Left cardiac atrium (tissue), 4 donors: ENCODE data around the gene PLIN5. TPM values are rescaled to one million over a fixed set of nuclear protein-coding genes. Genes with fewer than 3 reads are reported as not detected.

ENCODE experiments used
- ATAC-seq, 2 donors: fragments of 200-7000 bp; cut with Tn5 transposase; one replicate each; pipeline ENCODE4 v1.9.1; 2020; ENCODE audit warnings: mild to moderate bottlenecking in 2 of 2, moderate library complexity in 2 of 2
- DNase-seq: peaks from one replicate; pipeline ENCODE4 v3.0.0-alpha.2; 2020
- intact Hi-C, 2 donors: fragments of 100-400 bp; cut with DNase I; formaldehyde crosslinking; loops; one replicate each; pipeline versions ENCODE4 v1.14.1 to v1.15.1; 2022 to 2023
- total RNA-seq, 2 donors: library from RNA; stranded (reverse); fragmentation: NEBNext Ultra II Directional; extraction: Animal tissue kit (Norgen Biotek cat#: 25700); gene quantifications; one replicate each; pipeline ENCODE4 v1.2.1, GENCODE V29; 2021
- donor health status: DM: no; HTN: yes; CAD: no.
- donor health status: DM: no; HTN: yes; CAD: no; lungs with severe emphysema.
- donor health status: DM: yes; HTN: yes; CAD: no.
- donor health status: Dilated cardiomyopathy.

The PLIN5 gene
- total RNA-seq, 2 donors from 2014 or later: 32.7 to 47.8 TPM

DNA sequence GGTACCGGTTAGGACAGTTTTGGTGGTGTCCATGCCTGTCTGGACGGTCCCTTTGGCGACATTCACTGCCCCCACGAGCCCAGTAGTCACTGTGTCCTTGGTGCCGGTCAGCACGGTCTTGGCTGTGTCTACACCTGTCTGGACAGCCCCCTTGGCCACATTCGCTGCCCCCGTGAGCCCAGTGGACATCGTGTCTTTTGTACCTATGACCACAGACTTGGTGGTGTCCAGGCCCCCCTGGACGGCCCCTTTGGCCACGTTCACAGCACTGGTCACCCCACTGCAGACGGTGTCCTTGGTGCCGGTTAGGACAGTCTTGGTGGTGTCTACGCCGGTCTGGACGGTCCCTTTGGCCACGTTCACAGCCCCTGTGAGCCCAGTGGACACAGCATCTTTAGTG, 23.0 kb downstream of the PLIN5 start:
- peak; percentile 3 to 5 for ATAC-seq
- no peak for DNase-seq
- intact Hi-C loops: no loop called here

DNA sequence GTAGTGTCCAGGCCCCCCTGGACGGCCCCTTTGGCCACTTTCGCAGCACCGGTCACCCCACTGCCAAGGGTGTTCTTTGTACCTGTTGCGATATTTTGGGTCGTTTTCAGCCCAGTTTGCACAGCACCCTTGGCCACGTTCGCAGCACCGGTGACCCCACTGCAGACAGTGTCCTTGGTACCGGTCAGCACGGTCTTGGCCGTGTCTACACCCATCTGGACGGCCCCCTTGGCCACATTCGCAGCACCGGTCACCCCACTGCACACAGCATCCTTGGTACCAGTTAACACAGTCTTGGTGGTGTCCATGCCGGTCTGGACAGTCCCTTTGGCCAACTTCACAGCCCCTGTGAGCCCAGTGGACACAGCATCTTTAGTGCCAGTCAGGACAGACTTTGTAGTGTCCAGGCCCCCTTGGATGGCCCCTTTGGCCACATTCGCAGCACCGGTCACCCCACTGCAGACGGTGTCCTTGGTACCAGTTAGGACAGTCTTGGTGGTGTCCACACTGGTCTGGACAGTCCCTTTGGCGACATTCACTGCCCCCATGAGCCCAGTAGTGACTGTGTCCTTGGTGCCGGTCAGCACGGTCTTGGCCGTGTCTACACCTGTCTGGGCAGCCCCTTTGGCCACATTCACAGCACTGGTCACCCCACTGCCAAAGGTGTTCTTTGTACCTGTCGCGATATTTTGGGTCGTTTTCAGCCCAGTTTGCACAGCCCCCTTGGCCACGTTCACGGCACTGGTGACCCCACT, 23.5 kb downstream of the PLIN5 start:
- intact Hi-C loops: no loop called here
- no peak for DNase-seq
- ATAC-seq: peak; percentile 16 to 29

DNA sequence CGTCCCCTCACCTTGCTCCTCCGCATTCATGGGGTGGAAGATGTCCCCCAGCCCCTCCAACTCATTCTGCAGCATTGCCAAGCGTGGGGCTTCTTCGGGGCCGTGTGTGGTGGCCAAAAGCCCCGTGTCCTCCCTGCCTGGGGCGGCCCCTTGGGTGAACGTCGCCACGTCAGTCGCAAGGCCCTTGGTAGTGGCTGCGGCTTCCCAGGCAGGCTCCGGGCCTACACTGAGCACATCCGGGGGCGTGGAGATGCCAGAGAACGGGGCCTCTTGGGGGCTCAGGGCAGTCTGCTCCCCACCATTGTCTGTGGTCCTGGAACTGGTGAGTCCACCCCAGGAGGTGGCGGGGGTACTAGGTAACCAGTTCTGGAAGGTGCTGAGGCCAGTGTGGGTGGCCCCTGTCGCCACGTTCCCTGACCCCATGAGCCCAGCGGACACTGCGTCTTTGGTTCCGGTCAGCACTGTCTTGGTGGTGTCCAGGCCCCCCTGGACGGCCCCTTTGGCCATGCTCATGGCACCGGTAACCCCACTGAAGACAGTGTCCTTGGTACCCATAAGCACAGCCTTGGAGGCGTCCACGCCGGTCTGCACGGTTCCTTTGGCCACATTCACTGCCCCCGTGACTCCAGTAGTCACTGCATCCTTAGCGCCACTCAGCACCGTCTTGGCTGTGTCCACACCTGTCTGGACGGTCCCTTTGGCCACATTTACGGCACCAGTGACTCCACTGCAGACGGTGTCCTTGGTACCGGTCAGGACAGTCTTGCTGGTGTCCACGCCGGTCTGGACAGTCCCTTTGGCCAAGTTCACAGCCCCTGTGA, 24.4 kb downstream of the PLIN5 start:
- DNase-seq (no peak), ATAC-seq (peak; percentile 5 to 9)
- intact Hi-C loops: no loop called here

DNA sequence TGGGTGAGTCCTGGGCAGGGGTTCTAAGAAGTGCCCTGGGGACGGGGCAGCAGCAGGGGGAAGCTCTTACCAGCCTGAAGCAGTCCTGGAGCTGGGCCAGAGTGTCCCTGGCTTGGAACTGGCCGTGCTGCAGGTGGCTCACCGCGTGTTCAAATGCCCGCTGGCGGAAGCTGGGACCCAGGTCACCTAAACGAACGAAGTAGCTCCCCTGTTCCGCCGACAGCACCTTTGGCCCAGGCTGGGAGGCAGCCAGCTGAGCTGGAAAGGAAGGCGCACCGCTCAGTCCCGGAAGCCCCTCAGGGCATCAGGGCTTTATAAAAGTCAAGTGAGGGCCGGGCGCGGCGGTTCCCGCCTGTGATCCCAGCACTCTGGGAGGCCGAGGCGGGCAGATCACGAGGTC, 26.3 kb downstream of the PLIN5 start:
- DNase-seq (no peak), ATAC-seq (no peak)
- intact Hi-C loops: no loop called here

DNA sequence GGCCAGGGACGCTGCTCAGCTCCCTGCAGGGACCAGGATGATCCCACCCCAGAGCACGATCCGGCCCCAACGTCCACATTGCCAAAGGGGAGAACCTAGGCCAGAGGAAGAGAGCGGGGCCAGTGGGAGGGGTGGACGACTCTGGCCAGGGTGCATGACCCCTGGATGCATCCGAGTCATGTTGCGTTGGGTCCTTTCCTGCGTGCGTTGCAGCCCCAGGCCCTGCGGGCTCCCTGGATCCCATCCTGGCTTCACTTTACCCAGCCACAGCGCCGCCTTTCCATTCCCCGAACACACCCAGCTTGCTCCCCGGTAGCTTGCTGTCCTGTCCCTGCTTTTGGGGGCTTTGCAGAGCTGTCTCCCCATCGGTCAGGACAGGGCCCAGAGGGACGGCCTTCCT, 27.2 kb downstream of the PLIN5 start:
- DNase-seq: no peak
- intact Hi-C loops: no loop called here
- no peak for ATAC-seq

DNA sequence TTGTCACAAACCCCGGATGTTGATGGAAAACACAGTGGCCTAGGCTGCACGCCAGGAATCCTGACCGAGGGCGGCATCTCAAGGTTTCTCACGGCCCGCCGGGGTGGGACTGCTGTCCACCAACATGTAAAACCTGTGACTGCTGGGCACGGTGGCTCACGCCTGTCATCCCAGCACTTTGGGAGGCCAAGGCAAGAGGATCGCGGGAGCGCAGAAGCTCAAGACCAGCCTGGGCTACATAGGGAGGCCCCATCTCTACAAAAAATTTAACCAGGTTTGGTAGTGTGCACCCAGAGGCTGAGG, 27.9 kb downstream of the PLIN5 start:
- intact Hi-C loops: no loop called here
- ATAC-seq (no peak), DNase-seq (no peak)

DNA sequence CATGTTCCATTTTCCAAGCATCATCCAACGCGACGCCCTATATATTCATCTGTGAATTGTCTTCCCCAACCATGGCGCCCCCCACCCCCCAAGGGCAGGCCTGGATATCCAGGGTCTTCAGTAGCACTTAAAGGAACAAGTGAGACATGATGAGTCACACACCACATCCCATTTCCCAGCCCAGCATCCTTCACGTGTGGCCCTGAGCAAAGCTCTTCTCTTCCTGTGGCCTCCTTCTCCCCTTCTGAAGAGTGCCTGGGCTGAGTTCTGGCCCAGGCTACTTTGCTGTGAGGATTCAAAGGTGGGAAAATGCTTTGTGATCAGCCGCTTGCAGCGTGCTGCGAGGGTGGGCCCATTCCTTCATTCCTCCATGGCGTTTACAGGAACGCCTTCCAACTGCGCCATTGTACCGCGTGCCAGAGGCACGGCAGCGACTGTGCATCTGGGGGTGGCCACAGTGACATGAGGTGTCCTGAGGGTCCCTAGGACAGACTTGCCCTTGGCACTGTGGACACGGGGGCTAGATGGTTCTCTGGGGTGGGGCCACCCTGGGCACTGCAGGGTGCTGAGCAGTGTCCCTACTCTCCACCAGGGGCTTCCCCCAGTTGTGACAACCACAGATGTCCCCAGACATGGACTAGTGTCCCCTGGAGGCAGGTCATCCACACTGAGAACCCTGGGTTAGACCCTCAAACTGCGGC, 28.4 kb downstream of the PLIN5 start:
- ATAC-seq (no peak), DNase-seq (no peak)
- intact Hi-C loops: no loop called here

DNA sequence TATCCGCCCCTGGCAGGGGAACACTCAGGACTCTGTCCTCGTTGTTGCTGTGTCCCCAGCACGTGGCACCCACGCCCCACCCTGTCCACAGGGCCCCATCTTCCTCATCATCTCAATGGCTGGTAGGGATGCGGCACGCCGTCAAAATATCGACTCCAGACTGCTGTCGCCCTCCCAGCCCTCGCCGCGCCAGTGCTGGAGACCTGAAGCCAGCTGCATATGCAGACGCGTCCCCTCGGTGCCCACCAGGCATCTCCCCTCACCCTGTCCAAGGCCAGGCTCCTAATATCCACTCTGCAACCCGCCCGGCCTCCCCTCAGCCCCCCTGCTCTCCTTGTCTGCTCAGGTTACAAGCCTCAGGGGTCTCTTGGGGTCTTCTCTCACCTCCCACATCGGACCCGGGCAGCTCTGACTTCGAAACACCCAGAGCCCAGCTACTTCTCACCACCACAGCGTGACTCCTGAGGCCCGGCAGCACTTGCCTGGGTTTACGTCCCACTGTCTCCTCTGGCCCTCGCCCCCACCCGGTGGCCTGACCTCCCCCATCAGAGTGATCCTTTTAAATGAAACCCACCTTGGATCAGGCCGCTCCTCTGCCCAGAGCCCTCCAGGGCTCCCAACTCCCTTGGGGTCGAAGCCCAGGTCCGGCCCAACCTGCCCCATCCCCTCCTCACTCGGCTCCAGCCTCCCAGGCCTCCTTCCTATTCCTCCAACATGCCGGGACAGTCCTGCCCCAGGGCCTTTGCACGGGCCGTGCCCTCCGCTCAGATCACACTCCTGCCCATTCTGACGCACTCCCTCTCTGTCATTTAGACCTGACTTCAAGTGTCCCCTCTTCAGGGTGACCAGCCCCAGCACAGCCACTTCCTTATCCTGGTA, 29.2 kb downstream of the PLIN5 start:
- ATAC-seq (no peak), DNase-seq (no peak)
- intact Hi-C loops: no loop called here

DNA sequence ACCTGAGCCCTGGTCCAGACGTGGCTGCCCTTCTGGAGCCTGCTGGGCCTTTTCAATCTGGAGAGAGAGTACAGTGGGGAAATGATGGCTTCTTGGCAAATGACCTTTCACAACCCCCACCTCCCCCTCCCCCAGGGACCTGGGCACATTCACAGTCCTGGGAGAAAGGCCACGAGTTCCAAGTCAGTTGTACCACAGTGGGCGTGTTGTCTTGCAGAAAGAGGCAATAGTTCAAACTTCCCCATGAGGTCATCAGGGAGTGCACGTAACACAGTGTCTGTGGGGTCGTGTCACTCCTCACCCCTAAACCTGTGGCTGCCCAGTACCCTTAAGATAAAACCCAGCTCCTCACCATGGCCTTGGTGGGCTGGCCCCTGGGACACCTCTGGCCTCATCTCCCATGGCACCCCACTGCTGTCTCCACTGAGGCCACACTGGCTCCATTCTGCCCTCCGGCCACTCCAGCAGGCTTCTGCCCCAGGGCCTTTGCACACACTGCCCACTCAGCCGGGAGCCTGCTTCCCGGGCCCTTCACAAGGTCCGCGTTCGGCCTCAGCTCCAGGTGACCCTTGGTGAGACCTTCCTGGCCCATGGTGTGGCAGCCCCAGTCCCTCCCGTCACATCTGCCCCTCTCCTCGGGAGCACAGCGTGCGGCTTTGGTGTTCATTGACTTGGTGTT, 30.0 kb downstream of the PLIN5 start:
- intact Hi-C loops: no loop called here
- DNase-seq (no peak), ATAC-seq (peak in 1 of 2 donors; percentile 11)

DNA sequence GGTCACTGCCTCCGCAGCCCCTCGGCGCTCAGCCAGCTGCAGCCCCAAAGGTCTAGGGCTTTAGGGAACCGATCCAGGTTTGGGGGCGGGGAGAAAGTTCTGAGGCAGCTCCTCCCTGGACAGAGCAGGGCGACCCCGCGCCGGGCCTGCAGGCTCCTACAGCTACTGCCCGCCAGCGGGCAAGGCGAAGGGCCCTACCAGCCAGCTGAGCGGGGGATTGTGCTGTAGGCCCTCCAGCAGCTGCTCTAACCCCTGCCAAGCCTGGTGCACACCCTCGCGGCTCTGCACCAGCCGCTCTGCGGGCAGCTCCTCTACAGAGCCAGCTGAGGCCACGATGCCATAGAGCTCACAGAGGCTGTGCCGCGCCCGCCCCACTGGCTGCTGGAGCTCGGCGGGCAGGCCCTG, 30.7 kb downstream of the PLIN5 start:
- intact Hi-C loops: no loop called here
- no peak for DNase-seq

DNA sequence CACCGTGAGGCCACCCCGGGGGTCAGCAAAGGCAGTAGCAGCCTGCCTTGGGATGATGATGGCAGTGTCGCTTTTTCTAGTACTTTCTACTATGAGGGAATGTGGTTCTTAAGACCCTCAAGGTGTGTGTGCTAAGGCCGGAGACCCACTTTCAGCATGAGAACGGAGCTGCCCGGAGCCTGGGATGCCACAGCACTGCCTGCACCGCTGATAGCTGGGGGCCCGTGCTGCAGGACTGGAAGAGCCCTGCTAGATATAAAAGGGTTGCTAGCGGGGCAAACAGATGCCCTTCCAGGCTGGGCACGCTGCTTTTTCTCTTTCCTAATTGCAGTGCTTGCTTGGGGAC, 31.2 kb downstream of the PLIN5 start:
- intact Hi-C loops: no loop called here
- ATAC-seq (no peak), DNase-seq (no peak)

More for the DNA sequence above, 30.7 kb downstream of the PLIN5 start:
- peak in 1 of 2 donors; percentile 2 for ATAC-seq

DNA sequence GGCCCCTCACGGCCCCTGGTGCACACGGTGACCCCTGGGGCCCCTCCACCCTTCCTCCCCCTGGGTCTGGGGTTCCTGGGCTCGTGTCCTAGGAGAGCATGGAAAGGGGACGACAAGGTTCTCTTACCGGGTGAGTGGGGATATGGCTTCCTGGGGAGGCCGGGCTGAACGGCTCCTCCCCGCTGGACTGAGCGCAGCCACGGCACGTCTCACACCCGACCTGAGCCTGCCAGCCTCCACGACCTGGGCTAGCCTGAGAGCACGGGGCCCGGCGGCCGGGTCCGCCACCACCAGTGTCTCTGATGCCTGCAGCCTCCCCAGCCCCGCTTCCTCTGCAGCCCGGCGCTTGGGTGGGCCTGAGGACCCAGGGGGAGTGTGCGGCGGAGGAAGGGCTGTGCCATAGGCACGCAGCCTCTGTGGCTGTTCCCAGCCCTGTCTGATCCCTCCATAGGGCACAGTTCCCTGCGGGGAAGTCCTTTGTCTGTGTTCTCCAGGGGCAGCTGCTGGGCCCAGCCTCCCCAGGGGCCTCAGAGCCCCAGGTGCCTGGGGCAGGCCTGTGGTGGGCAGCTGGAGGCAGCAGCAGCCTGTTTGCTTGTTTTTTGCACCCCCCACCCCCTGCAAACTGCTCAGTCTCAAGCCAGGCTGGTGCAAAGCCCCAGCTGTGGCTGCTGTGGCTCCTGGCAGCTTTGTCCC, 31.7 kb downstream of the PLIN5 start:
- ATAC-seq: no peak
- DNase-seq: no peak

DNA sequence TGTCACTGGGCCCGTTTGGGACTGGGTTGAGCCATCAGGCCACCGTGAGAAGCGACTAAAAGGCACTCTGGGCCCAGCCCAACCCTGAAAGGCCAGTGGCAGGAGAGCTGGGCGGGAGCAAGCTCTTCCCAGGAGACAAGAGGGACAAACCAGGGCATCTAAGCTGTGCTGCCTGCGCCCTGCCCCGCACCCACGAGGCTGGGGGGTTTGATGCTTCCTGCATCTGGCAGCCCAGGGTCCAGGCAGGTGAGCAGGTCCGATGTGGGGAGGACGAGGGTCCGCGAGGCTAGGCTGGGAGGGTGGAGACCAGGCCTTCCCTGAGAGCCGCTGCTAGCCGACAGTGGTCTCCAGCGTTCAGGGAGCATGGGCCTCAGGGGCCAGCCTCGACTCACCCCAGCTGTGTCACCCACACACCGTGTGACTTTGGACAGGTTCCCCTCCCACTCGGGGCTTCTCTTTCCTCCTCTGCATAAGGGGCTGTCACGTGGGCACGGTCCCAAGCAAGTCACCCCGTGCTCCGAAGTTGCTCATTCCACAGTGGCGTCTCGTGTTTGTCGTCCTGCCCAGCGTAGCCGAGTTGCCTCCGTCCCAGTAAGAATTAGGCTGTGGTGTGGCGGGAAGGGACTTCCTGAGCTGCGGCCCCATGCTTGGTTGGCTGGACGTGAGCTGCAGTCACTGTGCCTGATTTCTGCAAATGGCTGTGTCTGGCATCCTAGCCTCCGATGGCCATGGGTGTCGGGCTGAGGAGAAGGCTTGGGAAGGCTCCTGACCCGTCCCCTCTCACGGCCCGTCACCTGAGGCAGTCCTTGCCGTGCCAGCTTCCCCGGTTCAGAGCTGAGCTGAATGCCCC, 32.5 kb downstream of the PLIN5 start:
- DNase-seq: no peak
- ATAC-seq: no peak
- intact Hi-C loops: no loop called here

More for the DNA sequence above, 31.7 kb downstream of the PLIN5 start:
- intact Hi-C loops: no loop called here

DNA sequence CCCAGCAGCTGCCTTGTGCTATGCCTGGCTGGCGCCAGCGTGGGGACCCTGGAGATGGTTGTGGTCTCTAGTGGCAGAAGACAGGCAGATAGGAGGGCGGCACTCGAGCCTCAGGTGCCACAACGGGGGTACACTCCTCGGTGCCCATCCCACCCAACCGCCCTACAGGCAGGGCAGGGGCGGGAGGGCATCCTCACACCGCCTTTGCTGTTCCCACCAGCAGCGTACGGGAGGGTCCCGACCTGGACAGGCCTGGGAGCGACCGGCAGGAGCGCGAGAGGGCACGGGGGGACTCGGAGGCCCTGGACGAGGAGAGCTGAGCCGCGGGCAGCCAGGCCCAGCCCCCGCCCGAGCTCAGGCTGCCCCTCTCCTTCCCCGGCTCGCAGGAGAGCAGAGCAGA, 33.3 kb downstream of the PLIN5 start:
- intact Hi-C loops: no loop called here
- ATAC-seq: no peak
- no peak for DNase-seq

DNA sequence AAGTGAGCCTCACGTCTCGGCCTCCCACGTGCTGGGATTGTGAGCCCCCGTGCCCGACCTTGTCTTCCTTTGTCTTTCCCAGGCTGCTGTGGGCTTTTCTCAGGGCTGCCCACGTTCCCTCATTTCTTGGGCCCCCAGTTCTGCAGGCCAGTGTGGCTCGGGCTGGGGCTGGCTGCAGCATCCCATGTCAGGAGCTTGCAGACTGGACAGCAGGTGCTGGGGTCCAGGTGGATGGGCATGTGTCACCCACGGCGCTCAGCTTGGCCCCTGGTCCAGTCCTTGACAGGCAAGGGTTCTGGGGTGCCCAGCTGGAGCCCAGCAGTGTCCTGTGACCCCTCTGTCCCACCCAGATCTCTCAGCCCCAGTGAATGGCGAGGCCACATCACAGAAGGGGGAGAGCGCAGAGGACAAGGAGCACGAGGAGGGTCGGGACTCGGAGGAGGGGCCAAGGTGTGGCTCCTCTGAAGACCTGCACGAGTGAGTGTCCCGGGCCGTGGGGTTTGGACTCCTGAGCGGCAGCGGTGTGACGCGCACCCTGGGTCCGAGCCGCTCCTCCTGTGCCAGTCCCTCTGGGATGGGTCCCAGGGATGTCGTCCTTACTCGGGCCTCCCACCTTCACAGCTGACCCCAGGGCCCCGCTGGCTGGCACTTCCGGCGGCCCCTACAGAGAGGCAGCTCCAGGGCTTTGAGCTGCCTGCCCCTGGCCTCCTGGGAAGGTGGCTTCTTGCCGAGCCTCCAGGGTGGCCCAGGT, 34.0 kb downstream of the PLIN5 start:
- intact Hi-C loops: no loop called here
- DNase-seq (no peak), ATAC-seq (no peak)

DNA sequence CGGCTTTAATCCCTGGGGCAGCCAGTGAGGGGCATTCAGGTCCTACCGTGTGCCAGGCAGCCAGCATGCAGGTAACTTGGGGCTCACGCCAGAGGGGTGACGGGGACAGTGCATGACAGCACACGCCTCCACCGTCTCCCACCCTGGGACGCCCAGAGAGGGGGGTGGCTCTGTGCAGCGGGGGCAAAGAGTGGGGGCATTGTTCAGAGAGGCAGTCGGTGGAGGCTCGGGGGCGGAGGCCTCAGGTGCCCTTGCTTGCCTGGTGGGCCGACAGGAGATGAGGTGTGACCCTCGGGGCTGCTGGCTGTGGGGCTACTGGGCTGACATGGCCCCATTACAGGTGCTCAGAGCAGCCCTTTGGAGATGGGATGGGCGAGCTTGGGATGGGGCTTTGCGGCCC, 35.2 kb downstream of the PLIN5 start:
- DNase-seq (no peak), ATAC-seq (no peak)
- intact Hi-C loops: no loop called here

DNA sequence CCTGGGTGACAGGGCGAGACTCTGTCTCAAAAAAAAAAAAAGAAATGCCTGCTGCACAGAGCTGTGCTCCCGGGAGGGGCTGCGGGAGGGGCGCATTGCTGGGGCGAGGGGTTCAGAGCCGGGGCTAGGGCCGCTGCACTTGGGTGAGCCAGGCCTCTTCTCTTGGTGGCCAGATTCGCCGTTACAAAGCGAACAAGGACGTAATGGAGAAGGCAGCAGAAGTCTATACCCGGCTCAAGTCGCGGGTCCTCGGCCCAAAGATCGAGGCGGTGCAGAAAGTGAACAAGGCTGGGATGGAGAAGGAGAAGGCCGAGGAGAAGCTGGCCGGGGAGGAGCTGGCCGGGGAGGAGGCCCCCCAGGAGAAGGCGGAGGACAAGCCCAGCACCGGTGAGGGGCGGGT, 35.7 kb downstream of the PLIN5 start:
- DNase-seq (no peak), ATAC-seq (no peak)
- intact Hi-C loops: no loop called here
